ENCODE measurements around the gene BCS1L.
A peak's percentile ranks its signal among the peaks of the same experiment; 100 is the strongest.

The BCS1L gene

GRCh38 chr2:218662377-218662776 is 2.9 kb downstream of the BCS1L start:
- no peak for DNase-seq (ENCODE audit: low spot score)

- DNase-seq (ENCODE audit: low spot score) = no peak
Measured at GRCh38 chr2:218662827-218663226, 3.3 kb downstream of the BCS1L start.

GRCh38 chr2:218663901-218664300 is 4.4 kb downstream of the BCS1L start:
- DNase-seq (ENCODE audit: low spot score) = no peak

GRCh38 chr2:218664653-218665052 is 5.2 kb downstream of the BCS1L start:
- DNase-seq (ENCODE audit: low spot score) = no peak

- no peak for DNase-seq (ENCODE audit: low spot score)
Measured at GRCh38 chr2:218671097-218671653, 11.7 kb downstream of the BCS1L start.

GRCh38 chr2:218671654-218672566 is 12.4 kb downstream of the BCS1L start, which contains the start of the genes RNF25 and STK36:
RNF25 (minus strand) TSS chr2:218672002; CDS start chr2:218671970, 32 bp downstream.
STK36 (plus strand) TSS chr2:218672086; CDS start chr2:218672830, 744 bp downstream.
- DNase-seq (ENCODE audit: low spot score) = peak; percentile 96

GRCh38 chr2:218679119-218679518 is 19.6 kb downstream of the BCS1L start:
- no peak for DNase-seq (ENCODE audit: low spot score)

GRCh38 chr2:218680061-218680460 is 20.6 kb downstream of the BCS1L start:
- no peak for DNase-seq (ENCODE audit: low spot score)

GRCh38 chr2:218687400-218688060 is 28.0 kb downstream of the BCS1L start:
- peak; percentile 60 for DNase-seq (ENCODE audit: low spot score)

- peak; percentile 50 for DNase-seq (ENCODE audit: low spot score)
Measured at GRCh38 chr2:218691234-218691633, 31.8 kb downstream of the BCS1L start.

GRCh38 chr2:218694405-218695145 is 35.1 kb downstream of the BCS1L start:
- DNase-seq (ENCODE audit: low spot score) = no peak

- DNase-seq (ENCODE audit: low spot score) = no peak
Measured at GRCh38 chr2:218698885-218699284, 39.4 kb downstream of the BCS1L start.

GRCh38 chr2:218701806-218702205 is 42.3 kb downstream of the BCS1L start:
- DNase-seq (ENCODE audit: low spot score) = no peak

GRCh38 chr2:218703341-218703740 is 43.9 kb downstream of the BCS1L start:
- DNase-seq (ENCODE audit: low spot score) = no peak

- no peak for DNase-seq (ENCODE audit: low spot score)
Measured at GRCh38 chr2:218708086-218708485, 48.6 kb downstream of the BCS1L start.

GRCh38 chr2:218709908-218710307 is 50.4 kb downstream of the BCS1L start:
- no peak for DNase-seq (ENCODE audit: low spot score)

- DNase-seq (ENCODE audit: low spot score) = no peak
Measured at GRCh38 chr2:218710334-218710686, 50.8 kb downstream of the BCS1L start.

- DNase-seq (ENCODE audit: low spot score) = peak; percentile 99
Measured at GRCh38 chr2:218710687-218711549, 51.4 kb downstream of the BCS1L start, which contains the start of gene TTLL4. TTLL4 (plus strand) TSS chr2:218710835; CDS start chr2:218737677, 26,842 bp downstream.

- DNase-seq (ENCODE audit: low spot score) = peak; percentile 15
Measured at GRCh38 chr2:218711550-218711929, 52.1 kb downstream of the BCS1L start.
